Endothelial cell of umbilical vein (primary cell): ENCODE measurements around the gene UBQLNL. TPM values are rescaled to one million over a fixed set of nuclear protein-coding genes. Genes with fewer than 3 reads are reported as not detected.

Source experiments
- BruUV-seq: library from RNA; stranded (reverse); fragments of 400-500 nt; replicated peaks from 2 replicates; lab custom pipeline; 2021; lab: Mats Ljungman, UMichigan
- CTCF ChIA-PET: fragments of 300-600, 350-600 bp; sonication (Branson Sonifier 250); formaldehyde crosslinking; loops from one replicate; lab custom pipeline; 2021; ENCODE audit warnings: antibody characterized with exemption, inconsistent platforms; lab: Charles Lee
- POLR2A ChIA-PET: fragments of 300-600, 350-600 bp; sonication (Branson Sonifier 250); formaldehyde crosslinking; loops from one replicate; lab custom pipeline; 2021; ENCODE audit warnings: antibody characterized with exemption, inconsistent platforms; lab: Charles Lee
- DNase-seq: peaks from one replicate; pipeline ENCODE4 v3.0.0-alpha.2; 2011; ENCODE audit warnings: low read depth, low spot score
- FAIRE-seq: peaks from 2 replicates; lab custom pipeline; 2011; peaks lifted over from hg19 to GRCh38; lab: Jason Lieb, UNC
- H2AFZ ChIP-seq: 2 replicates; pipeline ENCODE4 v1.6.0; 2012; ENCODE audit warnings: low read depth, low read length, control low read depth, inconsistent platforms
- H3K27ac ChIP-seq: 2 replicates; pipeline ENCODE4 v1.5.1; 2011; ENCODE audit warnings: low read depth, mild to moderate bottlenecking, control low read depth, low read length, moderate library complexity; ENCODE audit not compliant: insufficient read depth
- H3K27me3 ChIP-seq, 2 experiments: 2 replicates each; pipeline versions ENCODE4 v1.6.0 to v1.6.1; 2011; ENCODE audit warnings: low read length in 2 of 2, mixed read lengths in 1 of 2; ENCODE audit not compliant: control insufficient read depth in 2 of 2, insufficient read depth in 2 of 2
- H3K36me3 ChIP-seq, 2 experiments: 2 replicates in 1 of 2; 3 replicates in 1 of 2; pipeline ENCODE4 v1.5.1; 2011; ENCODE audit warnings: low read length in 2 of 2, mild to moderate bottlenecking in 1 of 2, moderate library complexity in 1 of 2; ENCODE audit not compliant: control insufficient read depth in 2 of 2, insufficient read depth in 2 of 2; ENCODE audit errors: extremely low read depth in 1 of 2
- H3K4me1 ChIP-seq: 3 replicates; pipeline ENCODE4 v1.5.1; 2011; ENCODE audit warnings: mild to moderate bottlenecking, low read length; ENCODE audit not compliant: control insufficient read depth, insufficient read depth; ENCODE audit errors: extremely low read depth
- H3K4me2 ChIP-seq: 2 replicates; pipeline ENCODE4 v1.6.1; 2011; ENCODE audit warnings: low read length, control low read depth, mixed read lengths; ENCODE audit not compliant: insufficient read depth
- H3K4me3 ChIP-seq, 3 experiments: fragments of 200-600 bp in 1 of 3; sonication (generic), shearing (Covaris generic) in 1 of 3; replicated peaks in 1 of 3; 2 replicates each; pipeline ENCODE4 v1.5.1; 2011 to 2016; ENCODE audit warnings: control low read depth in 3 of 3, low read length in 3 of 3, mild to moderate bottlenecking in 2 of 3, inconsistent platforms in 1 of 3, low read depth in 1 of 3, moderate library complexity in 1 of 3; ENCODE audit not compliant: insufficient read depth in 1 of 3
- H3K79me2 ChIP-seq: 2 replicates; pipeline ENCODE4 v1.6.0; 2012; ENCODE audit warnings: low read length, inconsistent platforms; ENCODE audit not compliant: control insufficient read depth, insufficient read depth
- H3K9ac ChIP-seq: replicated peaks from 2 replicates; pipeline ENCODE3; 2011; ENCODE audit warnings: low read length, control low read depth; ENCODE audit not compliant: insufficient read depth; ENCODE audit errors: extremely low read depth
- H3K9me1 ChIP-seq: replicated peaks from 3 replicates; pipeline ENCODE4 v1.6.0; 2011; ENCODE audit warnings: mild to moderate bottlenecking, low read length; ENCODE audit not compliant: control insufficient read depth, insufficient read depth; ENCODE audit errors: extremely low read depth
- H3K9me3 ChIP-seq: replicated peaks from 2 replicates; pipeline ENCODE4 v1.5.1; 2012; ENCODE audit warnings: low read length, inconsistent platforms; ENCODE audit not compliant: control insufficient read depth, insufficient read depth
- H4K20me1 ChIP-seq: replicated peaks from 2 replicates; pipeline ENCODE3; 2011; ENCODE audit warnings: mild to moderate bottlenecking, low read length; ENCODE audit not compliant: control insufficient read depth, insufficient read depth; ENCODE audit errors: extremely low read depth
- CTCF ChIP-seq, 2 donors: IDR thresholded peaks; 1 replicate in 1 of 2; 2 replicates in 1 of 2; pipeline ENCODE4 v1.5.1; 2011; ENCODE audit warnings: low read length in 2 of 2, mild to moderate bottlenecking in 2 of 2, moderate library complexity in 2 of 2, control low read depth in 1 of 2, inconsistent platforms in 1 of 2, low read depth in 1 of 2; ENCODE audit not compliant: insufficient read depth in 1 of 2; ENCODE audit errors: extremely low read depth in 1 of 2
- EZH2 ChIP-seq: IDR thresholded peaks from 2 replicates; pipeline ENCODE4 v1.6.1; 2012; ENCODE audit warnings: borderline replicate concordance, low read depth, mild to moderate bottlenecking, moderate library complexity, low read length, inconsistent platforms; ENCODE audit not compliant: severe bottlenecking
- FOS ChIP-seq: IDR thresholded peaks from 2 replicates; pipeline ENCODE4 v1.6.1; 2011; ENCODE audit warnings: mild to moderate bottlenecking, low read length, moderate library complexity, borderline replicate concordance; ENCODE audit not compliant: insufficient read depth
- JUN ChIP-seq: IDR thresholded peaks from 2 replicates; pipeline ENCODE4 v1.6.1; 2011; ENCODE audit warnings: borderline replicate concordance, low read depth; ENCODE audit not compliant: insufficient read length, insufficient read depth
- MAX ChIP-seq: IDR thresholded peaks from 2 replicates; pipeline ENCODE4 v1.6.1; 2011; ENCODE audit not compliant: insufficient read depth, insufficient read length
- MYC ChIP-seq: IDR thresholded peaks from one replicate; pipeline ENCODE4 v1.6.1; 2011; ENCODE audit warnings: mild to moderate bottlenecking, low read depth, low read length
- POLR2A ChIP-seq: IDR thresholded peaks from 2 replicates; pipeline ENCODE4 v1.6.1; 2012; ENCODE audit warnings: low read depth, mild to moderate bottlenecking, control low read depth, low read length
- dilution Hi-C: fragments of 300-500 bp; cut with MboI; formaldehyde crosslinking; loops from one replicate; pipeline ENCODE4 v1.15.0; 2019; ENCODE audit warnings: low sequenced_read_pairs; ENCODE audit not compliant: extremely low pct_ligation_motif_present
- intact Hi-C: fragments of 100-400 bp; cut with micrococcal nuclease; formaldehyde crosslinking; loops from one replicate; pipeline ENCODE4 v1.10.0; 2022
- polyA plus RNA-seq, 4 experiments: library from polyadenylated mRNA; depleted of rRNA in 3 of 4; stranded (reverse) in 3 of 4; unstranded in 1 of 4; fragments of >200 nt; gene quantifications; 2 replicates each; pipeline versions ENCODE4 v1.2.1 to v1.2.3, GENCODE V29; 2011 to 2012; ENCODE audit warnings: missing spikeins in 1 of 4
- total RNA-seq: library from RNA; stranded (reverse); gene quantifications from 2 replicates; pipeline ENCODE4 v1.2.3, GENCODE V29; 2021

UBQLNL gene
- total and polyA plus RNA-seq, 2 donors (not counting 3 experiments of a cell fraction or from before 2014, with no cell fraction given): 0.33 to 0.48 TPM

GRCh38 chr11:5473921-5474320, 42.6 kb downstream of the UBQLNL start:
- H3K27me3 ChIP-seq: peaks cover 1 to 3% of the 10 kb centered on the region in 2 experiments
- dilution Hi-C loops (no loop called here), intact Hi-C loops (no loop called here)
- DNase-seq (no peak), FAIRE-seq (no peak)
- H3K27ac ChIP-seq: no peak overlapping the region
- H3K4me2 ChIP-seq: no peak overlapping the region
- no peaks in the 10 kb centered on the region for H3K9me3 ChIP-seq
- BruUV-seq: no TSS peak
- H2AFZ ChIP-seq: no peak overlapping the region
- ChIA-PET CTCF (no interaction called here), POLR2A (no interaction called here)
- TF ChIP-seq MYC: no peak
- no peak for TF ChIP-seq MAX
- TF ChIP-seq JUN: no peak
- TF ChIP-seq FOS: no peak
- TF ChIP-seq CTCF (IDR thresholded peaks at IDR 0.05; ENCODE audit: extremely low read depth in 1 of 2, insufficient read depth in 1 of 2, low read depth in 1 of 2, low read length in 2 of 2): no peak
- no peak for TF ChIP-seq POLR2A
- TF ChIP-seq EZH2: no peak
- H4K20me1 ChIP-seq: no peaks in the 10 kb centered on the region
- no peak overlapping the region for H3K9ac ChIP-seq
- H3K36me3 ChIP-seq: no peaks in the 10 kb centered on the region
- no peaks in the 10 kb centered on the region for H3K4me1 ChIP-seq
- H3K4me3 ChIP-seq: no peak overlapping the region
- no peaks in the 10 kb centered on the region for H3K9me1 ChIP-seq
- H3K79me2 ChIP-seq: no peaks in the 10 kb centered on the region
